Adrenal gland (tissue), 12 donors: ENCODE data around the gene ADAMTS17. TPM values are rescaled to one million over a fixed set of nuclear protein-coding genes. Genes with fewer than 3 reads are reported as not detected.
"Not testable (repeated sequence)": the region's sequence is repeated elsewhere in the genome, so short reads cannot be mapped to it uniquely, and the experiment has no call there.

Source experiments
- DNase-seq, 7 donors: peaks; one replicate each; pipeline ENCODE4 v3.0.0-alpha.2; 2019 to 2020
- H3K27ac ChIP-seq, 5 donors: fragments of 200-600 bp; sonication (generic) in 4 of 5; 1 replicate in 3 of 5; 2 replicates in 2 of 5; pipeline versions ENCODE4 v1.5.1 to v1.8.0; 2016 to 2020; ENCODE audit warnings: mild to moderate bottlenecking in 1 of 5
- H3K27me3 ChIP-seq: fragments of 200-600 bp; 2 replicates; pipeline ENCODE4 v1.8.0; 2021
- H3K36me3 ChIP-seq, 2 donors: fragments of 200-600 bp; replicated peaks in 1 of 2; 1 replicate in 1 of 2; 2 replicates in 1 of 2; pipeline versions ENCODE4 v1.5.1 to v1.8.0; 2018 to 2022
- H3K4me1 ChIP-seq, 2 donors: fragments of 200-600 bp; replicated peaks in 1 of 2; 1 replicate in 1 of 2; 2 replicates in 1 of 2; pipeline versions ENCODE4 v1.5.1 to v1.8.0; 2018 to 2021
- H3K4me3 ChIP-seq, 4 donors: fragments of 200-600 bp; sonication (generic) in 3 of 4; one replicate each; pipeline ENCODE4 v1.5.1; 2016 to 2018
- H3K9me3 ChIP-seq, 3 donors: fragments of 200-600 bp; sonication (generic) in 1 of 3; replicated peaks in 1 of 3; 1 replicate in 2 of 3; 2 replicates in 1 of 3; pipeline versions ENCODE4 v1.5.1 to v1.8.0; 2016 to 2021
- POLR2A ChIP-seq, 2 donors: fragments of 450-650 bp; IDR thresholded peaks; one replicate each; pipeline ENCODE4 v1.6.1; 2017; ENCODE audit warnings: antibody characterized with exemption in 2 of 2, mild to moderate bottlenecking in 2 of 2, moderate library complexity in 1 of 2
- WGBS, 4 donors: extraction: QIAGEN DNeasy Blood & Tissue Kit in 2 of 4; methylation state at CpG; one replicate each; pipeline versions ENCODE4 v1.1.5 to v1.1.7; 2013 to 2017; 5-methylcytosine and 5-hydroxymethylcytosine counted together
- intact Hi-C, 2 donors: fragments of 100-400 bp; cut with DNase I; formaldehyde crosslinking; loops; one replicate each; pipeline versions ENCODE4 v1.14.1 to v1.15.0; 2022 to 2023
- polyA plus RNA-seq, 3 donors: library from polyadenylated mRNA; stranded (reverse); fragments of 200-250 nt in 2 of 3; fragments of 350-450 nt in 1 of 3; fragmentation: Illumina TruSeq in 1 of 3; extraction: RNeasy Lipid Tissue Mini Kit (QIAGEN cat#74804) in 1 of 3; gene quantifications; one replicate each; pipeline ENCODE4 v1.2.3, GENCODE V29; 2013 to 2014
- total RNA-seq, 9 donors: library from RNA; depleted of rRNA in 4 of 9; stranded (reverse); fragments of >200 nt in 4 of 9; fragments of 120-200 nt in 1 of 9; fragmentation: NEBNext Ultra II Directional in 1 of 9; extraction: Animal tissue kit (Norgen Biotek cat#: 25700) in 1 of 9; gene quantifications; one replicate each; pipeline versions ENCODE4 v1.1.0 to v1.2.4, GENCODE V29; 2013 to 2023
- TF ChIP-seq, protein P1 (sequence below), 6 experiments: fragments of 450-650 bp in 4 of 6; fragments of 200-600 bp in 2 of 6; sonication (generic) in 1 of 6; IDR thresholded peaks; 1 replicate in 5 of 6; 2 replicates in 1 of 6; pipeline versions ENCODE4 v1.5.1 to v1.8.0; 2016 to 2021; ENCODE audit warnings: antibody characterized with exemption in 6 of 6, mild to moderate bottlenecking in 2 of 6, moderate library complexity in 1 of 6
- donor health status: healthy with polysubstance abuse.
- donor health status: Bipolar disorder and iron deficiency.
- donor health status: DM: yes; HTN: yes; CAD: no.
- donor health status: DM: no; HTN: no; CAD: no.
- donor health status: DM: no; HTN: no; CAD: no.
- donor health status: DM: yes; HTN: yes; CAD: no.

Gene ADAMTS17
- total and polyA plus RNA-seq, 12 donors, result 0.51 to 14.8 (median 2.9) TPM

DNA sequence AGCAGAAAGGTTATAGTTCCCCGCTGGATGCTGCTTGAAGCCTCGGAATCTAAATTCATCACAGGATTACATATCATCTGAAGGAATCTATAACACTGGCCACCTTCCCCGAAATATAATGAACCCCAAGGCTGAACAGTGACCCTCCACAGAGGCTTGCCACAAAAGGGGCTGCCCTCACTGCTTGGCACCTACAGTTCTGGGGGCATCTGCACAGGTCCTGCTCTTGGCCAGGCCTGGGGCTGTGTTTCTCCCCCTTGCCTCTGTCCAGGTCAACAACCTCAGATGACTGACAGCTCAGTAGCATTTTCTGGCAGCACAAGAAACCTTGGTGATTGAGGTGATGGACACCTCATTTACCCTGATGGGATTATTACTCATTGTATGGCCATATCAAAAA, 1.5 kb upstream of the ADAMTS17 start:
- no peak overlapping the region for H3K4me3 ChIP-seq
- H3K36me3 ChIP-seq, result no peaks in the 10 kb centered on the region
- DNase-seq, result no peak
- H3K27me3 ChIP-seq, result no peaks in the 10 kb centered on the region
- H3K9me3 ChIP-seq, result no peaks in the 10 kb centered on the region
- TF ChIP-seq, protein P1, sequence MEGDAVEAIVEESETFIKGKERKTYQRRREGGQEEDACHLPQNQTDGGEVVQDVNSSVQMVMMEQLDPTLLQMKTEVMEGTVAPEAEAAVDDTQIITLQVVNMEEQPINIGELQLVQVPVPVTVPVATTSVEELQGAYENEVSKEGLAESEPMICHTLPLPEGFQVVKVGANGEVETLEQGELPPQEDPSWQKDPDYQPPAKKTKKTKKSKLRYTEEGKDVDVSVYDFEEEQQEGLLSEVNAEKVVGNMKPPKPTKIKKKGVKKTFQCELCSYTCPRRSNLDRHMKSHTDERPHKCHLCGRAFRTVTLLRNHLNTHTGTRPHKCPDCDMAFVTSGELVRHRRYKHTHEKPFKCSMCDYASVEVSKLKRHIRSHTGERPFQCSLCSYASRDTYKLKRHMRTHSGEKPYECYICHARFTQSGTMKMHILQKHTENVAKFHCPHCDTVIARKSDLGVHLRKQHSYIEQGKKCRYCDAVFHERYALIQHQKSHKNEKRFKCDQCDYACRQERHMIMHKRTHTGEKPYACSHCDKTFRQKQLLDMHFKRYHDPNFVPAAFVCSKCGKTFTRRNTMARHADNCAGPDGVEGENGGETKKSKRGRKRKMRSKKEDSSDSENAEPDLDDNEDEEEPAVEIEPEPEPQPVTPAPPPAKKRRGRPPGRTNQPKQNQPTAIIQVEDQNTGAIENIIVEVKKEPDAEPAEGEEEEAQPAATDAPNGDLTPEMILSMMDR (IDR thresholded peaks at IDR 0.05), result no peak
- intact Hi-C loops, result loop anchor here in 1 of 2 donors (10.0 kb wide), 1 partner anchor 662 kb away; no protein-coding TSS in a partner anchor
- H3K27ac ChIP-seq, result no peak overlapping the region
- 80 to 89% (median 86%) methylated on average over 3 of the region's 3 CpGs for WGBS, 4 donors
- H3K4me1 ChIP-seq, result peaks cover 4% of the 10 kb centered on the region in 2 donors

GRCh38 chr15:100341239-100341749, 481 bp downstream of the ADAMTS17 start:
- WGBS, 4 donors, result 0 to 2% methylated on average over 20 to 95 of the region's 95 CpGs; no CpG with 5 or more reads in 2 of the 4 donors
- no peaks in the 10 kb centered on the region for H3K27me3 ChIP-seq
- DNase-seq, result no peak
- no peaks in the 10 kb centered on the region for H3K9me3 ChIP-seq
- peak overlapping the region in 3 of 5 donors; percentile 57 to 75 (median 68) for H3K27ac ChIP-seq
- peaks cover 4% of the 10 kb centered on the region in 2 donors for H3K4me1 ChIP-seq
- peak overlapping the region in 3 of 4 donors; percentile 44 to 81 (median 45) for H3K4me3 ChIP-seq
- intact Hi-C loops, result loop anchor here in 1 of 2 donors (10.0 kb wide), 1 partner anchor 664 kb away; no protein-coding TSS in a partner anchor
- no peaks in the 10 kb centered on the region for H3K36me3 ChIP-seq
- TF ChIP-seq, protein P1 (IDR thresholded peaks at IDR 0.05), result no peak
- no peak for TF ChIP-seq POLR2A (IDR thresholded peaks at IDR 0.05)

DNA sequence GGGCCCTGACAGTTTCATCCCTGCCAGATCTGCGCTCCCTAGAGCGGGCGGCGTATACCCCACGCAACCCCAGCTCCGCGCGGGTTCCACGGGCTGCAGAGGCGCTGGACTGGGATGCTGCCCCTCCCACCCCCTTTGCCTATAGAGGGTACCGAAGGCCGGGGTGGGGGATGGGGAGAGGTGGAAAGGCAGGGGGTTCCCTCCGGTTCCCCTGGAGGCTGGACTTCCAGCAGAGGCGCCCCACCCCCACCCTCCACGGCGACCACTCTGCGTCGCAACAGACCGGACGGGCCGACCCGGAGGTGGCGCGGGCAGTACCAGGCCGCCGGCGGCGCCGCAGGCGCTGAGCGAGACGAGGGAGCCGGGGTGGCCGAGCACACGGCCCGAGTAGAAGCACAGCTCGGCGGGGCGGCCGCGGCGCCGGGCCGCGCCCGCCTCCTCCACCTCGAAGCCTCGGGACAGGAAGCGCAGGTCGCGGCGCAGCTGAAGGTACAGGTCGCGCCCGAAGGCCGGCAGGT, 995 bp downstream of the ADAMTS17 start:
- 10 to 66% (median 36%) methylated on average over 1 to 56 of the region's 56 CpGs for WGBS, 4 donors
- TF ChIP-seq POLR2A (IDR thresholded peaks at IDR 0.05), result no peak
- TF ChIP-seq, protein P1 (IDR thresholded peaks at IDR 0.05), result no peak

GRCh38 chr15:100339999-100340398, 1.8 kb downstream of the ADAMTS17 start:
- peaks cover 4% of the 10 kb centered on the region in 2 donors for H3K4me1 ChIP-seq
- H3K9me3 ChIP-seq, result no peaks in the 10 kb centered on the region
- no peak overlapping the region for H3K4me3 ChIP-seq
- no peaks in the 10 kb centered on the region for H3K36me3 ChIP-seq
- no peaks in the 10 kb centered on the region for H3K27me3 ChIP-seq
- intact Hi-C loops, result loop anchor here (5.0 to 10.0 kb wide), 5 partner anchors 123 to 665 kb away; no protein-coding TSS in a partner anchor
- DNase-seq, result no peak
- WGBS, 4 donors, result 92 to 96% (median 93%) methylated on average over 2 to 12 of the region's 12 CpGs
- no peak overlapping the region for H3K27ac ChIP-seq
- TF ChIP-seq, protein P1 (IDR thresholded peaks at IDR 0.05), result no peak
- TF ChIP-seq POLR2A (IDR thresholded peaks at IDR 0.05), result no peak

More for the DNA sequence above, 995 bp downstream of the ADAMTS17 start:
- no peaks in the 10 kb centered on the region for H3K36me3 ChIP-seq
- intact Hi-C loops, result loop anchor here in 1 of 2 donors (10.0 kb wide), 1 partner anchor 664 kb away; no protein-coding TSS in a partner anchor
- H3K9me3 ChIP-seq, result no peaks in the 10 kb centered on the region
- H3K4me1 ChIP-seq, result peaks cover 4% of the 10 kb centered on the region in 2 donors
- H3K27ac ChIP-seq, result no peak overlapping the region
- DNase-seq, result peak in 1 of 7 donors; percentile 31
- H3K4me3 ChIP-seq, result peak overlapping the region in 1 of 4 donors; percentile 81
- H3K27me3 ChIP-seq, result no peaks in the 10 kb centered on the region

GRCh38 chr15:100339451-100339850, 2.3 kb downstream of the ADAMTS17 start:
- H3K27ac ChIP-seq, H3K27me3 ChIP-seq, H3K9me3 ChIP-seq, DNase-seq, H3K4me3 ChIP-seq, H3K36me3 ChIP-seq, H3K4me1 ChIP-seq: not testable (repeated sequence)
- WGBS, 4 donors, result 77 to 88% (median 84%) methylated on average over 6 to 7 of the region's 7 CpGs
- intact Hi-C loops, result loop anchor here (5.0 to 10.0 kb wide), 4 partner anchors 122 to 405 kb away; no protein-coding TSS in a partner anchor
